ENCODE measurements around the gene PDXDC1. TPM values are rescaled to one million over a fixed set of nuclear protein-coding genes. Genes with fewer than 3 reads are reported as not detected.
"Not testable (repeated sequence)": the region's sequence is repeated elsewhere in the genome, so short reads cannot be mapped to it uniquely, and the experiment has no call there.

The PDXDC1 gene
- total RNA-seq, 1 donor from 2014 or later: 71.3 TPM

GRCh38 chr16:15008647-15009046, 33.8 kb downstream of the PDXDC1 start:
- not testable (repeated sequence) for DNase-seq (ENCODE audit: extremely low read depth, low read depth, low spot score)

GRCh38 chr16:15012941-15013340, 38.1 kb downstream of the PDXDC1 start:
- DNase-seq (ENCODE audit: extremely low read depth, low read depth, low spot score): not testable (repeated sequence)

GRCh38 chr16:15015671-15016070, 40.8 kb downstream of the PDXDC1 start:
- not testable (repeated sequence) for DNase-seq (ENCODE audit: extremely low read depth, low read depth, low spot score)

GRCh38 chr16:15016354-15016753, 41.5 kb downstream of the PDXDC1 start:
- DNase-seq (ENCODE audit: extremely low read depth, low read depth, low spot score): not testable (repeated sequence)

- DNase-seq (ENCODE audit: extremely low read depth, low read depth, low spot score): not testable (repeated sequence)
Observed at GRCh38 chr16:15016951-15017580, 42.2 kb downstream of the PDXDC1 start.

GRCh38 chr16:15021429-15021828, 46.6 kb downstream of the PDXDC1 start:
- not testable (repeated sequence) for DNase-seq (ENCODE audit: extremely low read depth, low read depth, low spot score)

- not testable (repeated sequence) for DNase-seq (ENCODE audit: extremely low read depth, low read depth, low spot score)
Observed at GRCh38 chr16:15022194-15022593, 47.4 kb downstream of the PDXDC1 start.

- DNase-seq (ENCODE audit: extremely low read depth, low read depth, low spot score): not testable (repeated sequence)
Observed at GRCh38 chr16:15023381-15024077, 48.7 kb downstream of the PDXDC1 start.

GRCh38 chr16:15024858-15025199, 50.0 kb downstream of the PDXDC1 start:
- not testable (repeated sequence) for DNase-seq (ENCODE audit: extremely low read depth, low read depth, low spot score)

- DNase-seq (ENCODE audit: extremely low read depth, low read depth, low spot score): not testable (repeated sequence)
Observed at GRCh38 chr16:15025234-15025951, 50.6 kb downstream of the PDXDC1 start.

- DNase-seq (ENCODE audit: extremely low read depth, low read depth, low spot score): not testable (repeated sequence)
Observed at GRCh38 chr16:15027051-15027450, 52.2 kb downstream of the PDXDC1 start.

- DNase-seq (ENCODE audit: extremely low read depth, low read depth, low spot score): not testable (repeated sequence)
Observed at GRCh38 chr16:15027503-15028344, 52.9 kb downstream of the PDXDC1 start.

- DNase-seq (ENCODE audit: extremely low read depth, low read depth, low spot score): not testable (repeated sequence)
Observed at GRCh38 chr16:15028345-15028715, 53.5 kb downstream of the PDXDC1 start.

- DNase-seq (ENCODE audit: extremely low read depth, low read depth, low spot score): not testable (repeated sequence)
Observed at GRCh38 chr16:15028801-15029698, 54.2 kb downstream of the PDXDC1 start.

GRCh38 chr16:15029749-15030148, 54.9 kb downstream of the PDXDC1 start:
- not testable (repeated sequence) for DNase-seq (ENCODE audit: extremely low read depth, low read depth, low spot score)

GRCh38 chr16:15031179-15031578, 56.4 kb downstream of the PDXDC1 start:
- DNase-seq (ENCODE audit: extremely low read depth, low read depth, low spot score): no peak

- no peak for DNase-seq (ENCODE audit: extremely low read depth, low read depth, low spot score)
Observed at GRCh38 chr16:15031586-15031985, 56.8 kb downstream of the PDXDC1 start.

GRCh38 chr16:15032547-15033308, 57.9 kb downstream of the PDXDC1 start:
- no peak for DNase-seq (ENCODE audit: extremely low read depth, low read depth, low spot score)

- no peak for DNase-seq (ENCODE audit: extremely low read depth, low read depth, low spot score)
Observed at GRCh38 chr16:15033309-15033707, 58.5 kb downstream of the PDXDC1 start.

Data from glomerular endothelial cell (primary cell).